Ovary (tissue), 3 donors: Measurements from ENCODE around the gene ZNF800.

Experiments
- POLR2A ChIP-seq: fragments of 450-650 bp; IDR thresholded peaks from one replicate; pipeline ENCODE4 v1.6.1; 2017; ENCODE audit warnings: antibody characterized with exemption, mild to moderate bottlenecking, moderate library complexity
- TF ChIP-seq, protein P1 (sequence below), 3 donors: fragments of 450-650 bp in 2 of 3; fragments of 200-600 bp in 1 of 3; IDR thresholded peaks; one replicate each; pipeline versions ENCODE4 v1.5.1 to v1.8.0; 2016 to 2022; ENCODE audit warnings: antibody characterized with exemption in 3 of 3, mild to moderate bottlenecking in 1 of 3
- donor health status: DM: no; HTN: no; CAD: no.

DNA sequence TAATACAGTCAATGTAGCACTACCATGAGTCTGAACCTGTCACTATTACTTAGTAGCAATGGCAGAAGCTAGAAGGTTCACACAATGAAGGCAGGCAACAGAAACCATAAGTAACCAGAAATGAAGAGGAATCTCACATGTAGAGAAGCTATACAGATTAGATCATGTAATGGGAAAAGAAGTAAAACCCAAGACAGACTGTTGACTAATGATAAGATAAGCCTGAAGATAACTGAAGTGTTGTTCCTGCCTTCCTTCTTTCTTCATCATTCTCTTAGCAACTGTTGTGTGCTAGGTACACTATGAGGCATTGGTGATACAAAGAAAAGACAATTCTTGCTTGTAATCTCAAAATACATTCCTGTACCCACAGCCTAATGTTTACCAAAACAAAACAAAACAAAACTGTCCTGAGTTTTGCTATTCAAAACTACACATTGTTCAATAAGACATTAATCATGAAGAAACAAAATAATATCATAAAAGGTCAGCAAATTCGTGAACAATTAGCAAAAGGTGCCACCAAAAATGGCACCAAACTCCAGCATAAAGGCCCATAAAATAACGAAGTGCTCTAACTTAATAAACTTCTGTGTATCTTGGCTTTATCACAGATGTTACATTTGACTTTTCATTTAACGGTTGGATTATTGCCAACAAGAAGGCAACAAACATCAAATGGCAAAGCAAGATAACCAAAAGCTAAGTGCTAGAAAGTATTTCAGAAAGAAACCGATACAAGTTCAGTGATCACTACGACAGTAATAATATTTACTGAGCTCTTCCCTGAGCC is 27.1 kb downstream of the ZNF800 start:
- TF ChIP-seq, protein P1, sequence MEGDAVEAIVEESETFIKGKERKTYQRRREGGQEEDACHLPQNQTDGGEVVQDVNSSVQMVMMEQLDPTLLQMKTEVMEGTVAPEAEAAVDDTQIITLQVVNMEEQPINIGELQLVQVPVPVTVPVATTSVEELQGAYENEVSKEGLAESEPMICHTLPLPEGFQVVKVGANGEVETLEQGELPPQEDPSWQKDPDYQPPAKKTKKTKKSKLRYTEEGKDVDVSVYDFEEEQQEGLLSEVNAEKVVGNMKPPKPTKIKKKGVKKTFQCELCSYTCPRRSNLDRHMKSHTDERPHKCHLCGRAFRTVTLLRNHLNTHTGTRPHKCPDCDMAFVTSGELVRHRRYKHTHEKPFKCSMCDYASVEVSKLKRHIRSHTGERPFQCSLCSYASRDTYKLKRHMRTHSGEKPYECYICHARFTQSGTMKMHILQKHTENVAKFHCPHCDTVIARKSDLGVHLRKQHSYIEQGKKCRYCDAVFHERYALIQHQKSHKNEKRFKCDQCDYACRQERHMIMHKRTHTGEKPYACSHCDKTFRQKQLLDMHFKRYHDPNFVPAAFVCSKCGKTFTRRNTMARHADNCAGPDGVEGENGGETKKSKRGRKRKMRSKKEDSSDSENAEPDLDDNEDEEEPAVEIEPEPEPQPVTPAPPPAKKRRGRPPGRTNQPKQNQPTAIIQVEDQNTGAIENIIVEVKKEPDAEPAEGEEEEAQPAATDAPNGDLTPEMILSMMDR (IDR thresholded peaks at IDR 0.05) = no peak
- TF ChIP-seq POLR2A = no peak
